ENCODE measurements around the gene COMMD1. TPM values are rescaled to one million over a fixed set of nuclear protein-coding genes. Genes with fewer than 3 reads are reported as not detected.
A peak's percentile ranks its signal among the peaks of the same experiment; 100 is the strongest.
"Not testable (repeated sequence)": the region's sequence is repeated elsewhere in the genome, so short reads cannot be mapped to it uniquely, and the experiment has no call there.

The COMMD1 gene
- total RNA-seq, 1 experiment from 2014 or later: 32.4 TPM

GRCh38 chr2:61954856-61955255, 49.4 kb downstream of the COMMD1 start:
- in situ Hi-C loops (cut with HindIII; ENCODE audit: low pct_unique_long_range_greater_than_20kb, low sequenced_read_pairs); DNase-seq (ENCODE audit: low read depth): not testable (repeated sequence)

GRCh38 chr2:61959381-61960293, 54.2 kb downstream of the COMMD1 start:
- in situ Hi-C loops (cut with HindIII; ENCODE audit: low pct_unique_long_range_greater_than_20kb, low sequenced_read_pairs): no loop called here
- DNase-seq (ENCODE audit: low read depth): peak; percentile 7

- no peak for DNase-seq (ENCODE audit: low read depth)
- in situ Hi-C loops (cut with HindIII; ENCODE audit: low pct_unique_long_range_greater_than_20kb, low sequenced_read_pairs): no loop called here
Observed at GRCh38 chr2:61961231-61961901, 55.9 kb downstream of the COMMD1 start.

- in situ Hi-C loops (cut with HindIII; ENCODE audit: low pct_unique_long_range_greater_than_20kb, low sequenced_read_pairs): no loop called here
- no peak for DNase-seq (ENCODE audit: low read depth)
Observed at GRCh38 chr2:61962095-61962984, 56.9 kb downstream of the COMMD1 start.

- in situ Hi-C loops (cut with HindIII; ENCODE audit: low pct_unique_long_range_greater_than_20kb, low sequenced_read_pairs): no loop called here
Observed at GRCh38 chr2:61966087-61966727, 60.7 kb downstream of the COMMD1 start.

GRCh38 chr2:61967262-61967661, 61.8 kb downstream of the COMMD1 start:
- in situ Hi-C loops (cut with HindIII; ENCODE audit: low pct_unique_long_range_greater_than_20kb, low sequenced_read_pairs): no loop called here
- DNase-seq (ENCODE audit: low read depth): no peak

More at GRCh38 chr2:61966087-61966727, 60.7 kb downstream of the COMMD1 start:
- DNase-seq (ENCODE audit: low read depth): no peak

- no peak for DNase-seq (ENCODE audit: low read depth)
- in situ Hi-C loops (cut with HindIII; ENCODE audit: low pct_unique_long_range_greater_than_20kb, low sequenced_read_pairs): no loop called here
Observed at GRCh38 chr2:61969376-61969775, 63.9 kb downstream of the COMMD1 start.

- DNase-seq (ENCODE audit: low read depth): no peak
- in situ Hi-C loops (cut with HindIII; ENCODE audit: low pct_unique_long_range_greater_than_20kb, low sequenced_read_pairs): no loop called here
Observed at GRCh38 chr2:61970807-61971556, 65.5 kb downstream of the COMMD1 start.

- no peak for DNase-seq (ENCODE audit: low read depth)
- in situ Hi-C loops (cut with HindIII; ENCODE audit: low pct_unique_long_range_greater_than_20kb, low sequenced_read_pairs): no loop called here
Observed at GRCh38 chr2:61978522-61978921, 73.0 kb downstream of the COMMD1 start.

- no peak for DNase-seq (ENCODE audit: low read depth)
Observed at GRCh38 chr2:61980758-61981157, 75.3 kb downstream of the COMMD1 start.

GRCh38 chr2:61984682-61985081, 79.2 kb downstream of the COMMD1 start:
- in situ Hi-C loops (cut with HindIII; ENCODE audit: low pct_unique_long_range_greater_than_20kb, low sequenced_read_pairs): no loop called here
- DNase-seq (ENCODE audit: low read depth): no peak

More at GRCh38 chr2:61980758-61981157, 75.3 kb downstream of the COMMD1 start:
- in situ Hi-C loops (cut with HindIII; ENCODE audit: low pct_unique_long_range_greater_than_20kb, low sequenced_read_pairs): no loop called here

GRCh38 chr2:61988462-61989366, 83.2 kb downstream of the COMMD1 start:
- DNase-seq (ENCODE audit: low read depth): no peak
- in situ Hi-C loops (cut with HindIII; ENCODE audit: low pct_unique_long_range_greater_than_20kb, low sequenced_read_pairs): no loop called here

GRCh38 chr2:61993422-61994024, 88.0 kb downstream of the COMMD1 start:
- in situ Hi-C loops (cut with HindIII; ENCODE audit: low pct_unique_long_range_greater_than_20kb, low sequenced_read_pairs): no loop called here
- peak; percentile 34 for DNase-seq (ENCODE audit: low read depth)

- DNase-seq (ENCODE audit: low read depth): no peak
- in situ Hi-C loops (cut with HindIII; ENCODE audit: low pct_unique_long_range_greater_than_20kb, low sequenced_read_pairs): no loop called here
Observed at GRCh38 chr2:61994531-61994930, 89.1 kb downstream of the COMMD1 start.

- in situ Hi-C loops (cut with HindIII; ENCODE audit: low pct_unique_long_range_greater_than_20kb, low sequenced_read_pairs): no loop called here
- DNase-seq (ENCODE audit: low read depth): no peak
Observed at GRCh38 chr2:61995065-61995464, 89.6 kb downstream of the COMMD1 start.

GRCh38 chr2:61995515-61995914, 90.0 kb downstream of the COMMD1 start:
- DNase-seq (ENCODE audit: low read depth): no peak
- in situ Hi-C loops (cut with HindIII; ENCODE audit: low pct_unique_long_range_greater_than_20kb, low sequenced_read_pairs): no loop called here

Measured in Caki2 (cell line).